ENCODE data around the gene ULK1. TPM values are rescaled to one million over a fixed set of nuclear protein-coding genes. Genes with fewer than 3 reads are reported as not detected.

Gene ULK1
- total RNA-seq, 1 experiment from 2014 or later: 15.7 TPM

DNA sequence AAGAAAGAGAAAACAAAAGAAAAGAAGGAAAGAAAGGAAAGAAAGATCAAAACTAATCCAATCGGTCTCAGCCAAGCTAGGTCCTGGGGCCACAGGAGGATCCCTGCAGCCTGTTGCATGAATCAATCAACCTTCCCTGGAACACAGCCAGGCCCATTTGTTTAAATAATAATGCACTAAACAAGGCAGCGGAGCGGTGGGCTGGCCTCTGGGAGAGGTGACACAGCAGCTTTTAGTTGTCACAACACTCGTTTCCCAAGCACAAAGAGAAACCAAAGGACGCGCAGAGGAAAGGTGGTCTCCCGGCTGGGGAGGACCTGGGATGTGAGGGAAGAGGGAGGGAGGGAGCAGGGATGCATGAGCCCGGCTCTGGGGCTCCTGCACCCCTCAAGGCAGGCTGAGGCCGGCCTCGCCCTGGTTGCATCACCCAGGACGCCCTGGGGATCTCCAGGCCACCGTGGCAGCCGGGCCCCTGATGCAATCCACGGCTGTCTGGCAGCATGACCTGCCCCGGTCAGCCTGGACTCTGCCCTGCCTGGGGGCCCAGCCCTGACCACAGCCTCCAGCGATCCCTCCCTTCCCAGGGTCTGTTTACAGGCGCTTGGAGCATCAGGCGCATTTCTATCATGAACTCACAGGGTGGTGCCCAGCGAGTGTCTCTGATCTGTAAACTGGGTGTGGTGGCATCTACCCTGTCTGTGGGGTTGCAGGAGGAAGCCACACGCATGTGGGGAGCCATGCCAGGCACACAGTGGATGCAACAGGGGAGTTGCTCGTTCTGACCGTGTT is 33.8 kb upstream of the ULK1 start:
- Histone ChIP-seq H3K79me2 (ENCODE audit: low read length) (no peaks in the 10 kb centered on the region), H3K27ac (ENCODE audit: low read length) (peak overlapping the region; percentile 84), H2AFZ (ENCODE audit: low read length) (peak overlapping the region; percentile 56), H3K9me2 (replicated peaks; ENCODE audit: low read length) (no peaks in the 10 kb centered on the region), H3K27me3 (ENCODE audit: low read length) (no peaks in the 10 kb centered on the region), H3K4me2 (ENCODE audit: low read length) (peak overlapping the region; percentile 83), H3K36me3 (ENCODE audit: low read depth, low read length) (no peaks in the 10 kb centered on the region), H3K4me3 (ENCODE audit: low read length) (peak overlapping the region; percentile 55), H3K9ac (ENCODE audit: low read length) (peak overlapping the region; percentile 53), H4K20me1 (ENCODE audit: low read length) (no peaks in the 10 kb centered on the region), H3K9me3 (ENCODE audit: low read length) (no peaks in the 10 kb centered on the region), H3K4me1 (ENCODE audit: insufficient read depth, low read length) (peaks cover 53% of the 10 kb centered on the region), H3F3A (ENCODE audit: low read length, unreplicated experiment) (no peaks in the 10 kb centered on the region)
- DNase-seq (peak; percentile 95), ATAC-seq (peak; percentile 49)
- ChIA-PET CTCF (no interaction called here), POLR2A (ENCODE audit: unreplicated experiment) (no interaction called here)
- TF ChIP-seq EZH2phosphoT487 (IDR thresholded peaks at IDR 0.05; ENCODE audit: borderline replicate concordance, low read length): no peak
- TF ChIP-seq, protein P1, sequence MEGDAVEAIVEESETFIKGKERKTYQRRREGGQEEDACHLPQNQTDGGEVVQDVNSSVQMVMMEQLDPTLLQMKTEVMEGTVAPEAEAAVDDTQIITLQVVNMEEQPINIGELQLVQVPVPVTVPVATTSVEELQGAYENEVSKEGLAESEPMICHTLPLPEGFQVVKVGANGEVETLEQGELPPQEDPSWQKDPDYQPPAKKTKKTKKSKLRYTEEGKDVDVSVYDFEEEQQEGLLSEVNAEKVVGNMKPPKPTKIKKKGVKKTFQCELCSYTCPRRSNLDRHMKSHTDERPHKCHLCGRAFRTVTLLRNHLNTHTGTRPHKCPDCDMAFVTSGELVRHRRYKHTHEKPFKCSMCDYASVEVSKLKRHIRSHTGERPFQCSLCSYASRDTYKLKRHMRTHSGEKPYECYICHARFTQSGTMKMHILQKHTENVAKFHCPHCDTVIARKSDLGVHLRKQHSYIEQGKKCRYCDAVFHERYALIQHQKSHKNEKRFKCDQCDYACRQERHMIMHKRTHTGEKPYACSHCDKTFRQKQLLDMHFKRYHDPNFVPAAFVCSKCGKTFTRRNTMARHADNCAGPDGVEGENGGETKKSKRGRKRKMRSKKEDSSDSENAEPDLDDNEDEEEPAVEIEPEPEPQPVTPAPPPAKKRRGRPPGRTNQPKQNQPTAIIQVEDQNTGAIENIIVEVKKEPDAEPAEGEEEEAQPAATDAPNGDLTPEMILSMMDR (conservative IDR thresholded peaks at IDR 0.05; ENCODE audit: low read depth, low read length): no peak
- no peak for TF ChIP-seq EZH2 (IDR thresholded peaks at IDR 0.05; ENCODE audit: low read length, unreplicated experiment)
- BruUV-seq (replicated peaks): no TSS peak
- intact Hi-C loops (cut with micrococcal nuclease): loop anchor here (1.0 kb wide), 1 partner anchor 34 kb away; the partner anchor contains the start of gene ULK1

DNA sequence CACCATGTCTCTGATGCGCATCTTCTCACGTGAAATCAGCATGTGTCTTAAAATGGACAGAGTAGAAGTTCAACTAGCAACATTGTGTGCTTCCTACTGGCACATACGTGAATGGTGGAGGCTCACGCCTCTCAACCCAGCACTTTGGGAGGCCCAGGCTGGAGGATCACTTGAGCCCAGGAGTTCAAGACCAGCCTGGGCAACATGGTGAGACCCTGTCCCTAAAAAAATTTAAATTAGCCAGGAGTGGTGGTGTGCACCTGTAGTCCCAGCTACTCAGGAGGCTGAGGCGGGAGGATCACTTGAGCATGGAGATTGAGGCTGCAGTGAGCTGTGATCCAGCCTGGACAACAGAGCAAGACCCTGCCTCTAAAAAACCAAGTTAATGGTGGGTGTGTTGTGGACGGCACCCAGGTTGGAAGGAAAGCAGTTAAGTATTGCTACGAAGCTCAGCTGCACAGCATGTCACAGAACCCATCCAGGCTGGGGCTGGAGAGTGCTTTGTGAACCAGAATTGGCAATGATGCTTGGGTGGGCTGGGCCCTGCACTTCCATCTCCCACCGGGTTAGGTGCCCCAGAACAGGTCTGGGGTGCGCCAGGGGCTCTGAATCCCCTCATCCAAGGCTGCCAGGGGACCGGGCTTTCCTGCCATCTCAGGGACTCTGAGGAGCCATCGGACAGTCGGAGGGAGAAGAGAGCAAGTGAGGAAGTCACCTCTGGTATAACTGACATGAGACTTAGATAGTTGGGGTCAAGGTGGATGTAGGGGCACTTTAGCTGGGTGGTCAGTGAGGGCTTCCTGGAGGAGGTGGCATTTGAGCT is 33.0 kb upstream of the ULK1 start:
- Histone ChIP-seq H3K9me2 (replicated peaks; ENCODE audit: low read length) (no peaks in the 10 kb centered on the region), H3K27me3 (ENCODE audit: low read length) (no peaks in the 10 kb centered on the region), H3F3A (ENCODE audit: low read length, unreplicated experiment) (no peaks in the 10 kb centered on the region), H3K36me3 (ENCODE audit: low read depth, low read length) (no peaks in the 10 kb centered on the region), H3K9me3 (ENCODE audit: low read length) (no peaks in the 10 kb centered on the region), H3K9ac (ENCODE audit: low read length) (peak overlapping the region; percentile 53), H4K20me1 (ENCODE audit: low read length) (no peaks in the 10 kb centered on the region), H3K79me2 (ENCODE audit: low read length) (no peaks in the 10 kb centered on the region), H3K4me2 (ENCODE audit: low read length) (peak overlapping the region; percentile 83), H2AFZ (ENCODE audit: low read length) (peak overlapping the region; percentile 56), H3K4me1 (ENCODE audit: insufficient read depth, low read length) (peaks cover 55% of the 10 kb centered on the region), H3K4me3 (ENCODE audit: low read length) (no peak overlapping the region), H3K27ac (ENCODE audit: low read length) (peak overlapping the region; percentile 84)
- ATAC-seq: no peak
- intact Hi-C loops (cut with micrococcal nuclease): no loop called here
- CTCF ChIA-PET: interaction anchor here (1.0 kb wide), 1 partner anchor 25 kb away, joined by 3 read pairs; no protein-coding TSS in a partner anchor
- TF ChIP-seq, protein P1 (conservative IDR thresholded peaks at IDR 0.05; ENCODE audit: low read depth, low read length): no peak
- TF ChIP-seq EZH2phosphoT487 (IDR thresholded peaks at IDR 0.05; ENCODE audit: borderline replicate concordance, low read length) (no peak), EZH2 (IDR thresholded peaks at IDR 0.05; ENCODE audit: low read length, unreplicated experiment) (no peak)
- no peak for DNase-seq
- POLR2A ChIA-PET (ENCODE audit: unreplicated experiment): no interaction called here
- BruUV-seq (replicated peaks): TSS peak; percentile 62

Measured in PC-3 (cell line).